Dermis blood vessel endothelial cell (primary cell): ENCODE measurements around the gene TMPRSS11E. TPM values are rescaled to one million over a fixed set of nuclear protein-coding genes. Genes with fewer than 3 reads are reported as not detected.

Experiments
- total RNA-seq: library from RNA; depleted of rRNA; stranded (reverse); fragments of >200 nt; gene quantifications from 2 replicates; pipeline ENCODE4 v1.2.3, GENCODE V29; 2014

Gene TMPRSS11E
- total RNA-seq, 1 donor from 2014 or later = not detected

Other genes with a start within 250 kb of the TMPRSS11E start
- not detected in 2 replicates for gene TMPRSS11B, start 201.8 kb upstream of the TMPRSS11E start, total RNA-seq
- 43.3 and 57.3 TPM in 2 replicates for gene YTHDC1, start 97.4 kb upstream of the TMPRSS11E start, total RNA-seq
- gene UGT2B17, start 128.9 kb downstream of the TMPRSS11E start, total RNA-seq = not detected in 2 replicates
- not detected in 2 replicates for gene UGT2B15, start 223.2 kb downstream of the TMPRSS11E start, total RNA-seq